Tibial artery (tissue), 4 donors: ENCODE measurements around the gene AADAT.

ENCODE experiments used
- DNase-seq, 2 donors: peaks; one replicate each; pipeline ENCODE4 v3.0.0-alpha.2; 2019
- H3K27ac ChIP-seq, 2 donors: fragments of 200-600 bp; sonication (generic) in 1 of 2; 1 replicate in 1 of 2; 2 replicates in 1 of 2; pipeline ENCODE4 v1.5.1; 2018 to 2019; ENCODE audit warnings: mild to moderate bottlenecking in 1 of 2
- H3K27me3 ChIP-seq, 2 donors: fragments of 200-600 bp; sonication (generic) in 1 of 2; one replicate each; pipeline versions ENCODE4 v1.5.1 to v1.6.0; 2016 to 2019
- H3K36me3 ChIP-seq, 3 donors: fragments of 200-600 bp; sonication (generic) in 2 of 3; one replicate each; pipeline ENCODE4 v1.5.1; 2016 to 2019; ENCODE audit warnings: mild to moderate bottlenecking in 2 of 3
- H3K4me1 ChIP-seq, 4 donors: fragments of 200-600 bp; sonication (generic) in 2 of 4; 1 replicate in 3 of 4; 2 replicates in 1 of 4; pipeline ENCODE4 v1.5.1; 2016 to 2019
- H3K4me3 ChIP-seq, 2 donors: fragments of 200-600 bp; sonication (generic) in 1 of 2; 1 replicate in 1 of 2; 2 replicates in 1 of 2; pipeline ENCODE4 v1.5.1; 2018 to 2019; ENCODE audit warnings: mild to moderate bottlenecking in 2 of 2
- H3K9me3 ChIP-seq, 3 donors: fragments of 200-600 bp; sonication (generic) in 1 of 3; one replicate each; pipeline ENCODE4 v1.5.1; 2016 to 2019
- intact Hi-C: fragments of 100-400 bp; cut with DNase I; formaldehyde crosslinking; loops from one replicate; pipeline ENCODE4 v1.15.0; 2023; ENCODE audit warnings: low total_unique reads
- TF ChIP-seq, protein P1 (sequence below), 2 experiments: fragments of 200-600 bp in 1 of 2; fragments of 450-650 bp in 1 of 2; IDR thresholded peaks; one replicate each; pipeline ENCODE4 v1.5.1; 2017 to 2019; ENCODE audit warnings: antibody characterized with exemption in 2 of 2, mild to moderate bottlenecking in 1 of 2, moderate library complexity in 1 of 2

The AADAT gene

DNA sequence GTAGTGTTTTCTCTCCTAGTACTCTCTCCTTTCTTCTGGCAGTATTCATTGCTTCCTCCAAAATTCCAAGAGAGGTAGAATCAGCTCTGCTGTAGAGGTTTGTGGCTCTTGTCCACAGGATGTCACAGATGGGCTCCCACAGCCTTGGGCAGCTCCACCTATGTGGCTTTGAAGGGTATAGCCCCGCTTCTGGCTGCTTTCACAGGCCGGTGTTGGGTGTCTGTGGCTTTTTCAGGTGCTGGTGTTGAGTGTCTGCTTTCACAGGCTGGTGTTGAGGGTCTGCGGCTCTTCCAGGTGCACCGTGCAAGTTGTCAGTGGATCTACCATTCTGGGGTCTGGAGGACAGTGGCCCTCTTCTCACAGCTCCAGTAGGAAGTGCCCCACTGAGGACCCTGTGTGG lies 7.9 kb upstream of the AADAT start:
- no peak for DNase-seq
- Histone ChIP-seq H3K27me3 (no peaks in the 10 kb centered on the region), H3K4me1 (no peaks in the 10 kb centered on the region), H3K9me3 (no peaks in the 10 kb centered on the region), H3K36me3 (no peaks in the 10 kb centered on the region), H3K4me3 (no peak overlapping the region), H3K27ac (no peak overlapping the region)
- intact Hi-C loops: no loop called here
- TF ChIP-seq, protein P1, sequence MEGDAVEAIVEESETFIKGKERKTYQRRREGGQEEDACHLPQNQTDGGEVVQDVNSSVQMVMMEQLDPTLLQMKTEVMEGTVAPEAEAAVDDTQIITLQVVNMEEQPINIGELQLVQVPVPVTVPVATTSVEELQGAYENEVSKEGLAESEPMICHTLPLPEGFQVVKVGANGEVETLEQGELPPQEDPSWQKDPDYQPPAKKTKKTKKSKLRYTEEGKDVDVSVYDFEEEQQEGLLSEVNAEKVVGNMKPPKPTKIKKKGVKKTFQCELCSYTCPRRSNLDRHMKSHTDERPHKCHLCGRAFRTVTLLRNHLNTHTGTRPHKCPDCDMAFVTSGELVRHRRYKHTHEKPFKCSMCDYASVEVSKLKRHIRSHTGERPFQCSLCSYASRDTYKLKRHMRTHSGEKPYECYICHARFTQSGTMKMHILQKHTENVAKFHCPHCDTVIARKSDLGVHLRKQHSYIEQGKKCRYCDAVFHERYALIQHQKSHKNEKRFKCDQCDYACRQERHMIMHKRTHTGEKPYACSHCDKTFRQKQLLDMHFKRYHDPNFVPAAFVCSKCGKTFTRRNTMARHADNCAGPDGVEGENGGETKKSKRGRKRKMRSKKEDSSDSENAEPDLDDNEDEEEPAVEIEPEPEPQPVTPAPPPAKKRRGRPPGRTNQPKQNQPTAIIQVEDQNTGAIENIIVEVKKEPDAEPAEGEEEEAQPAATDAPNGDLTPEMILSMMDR (IDR thresholded peaks at IDR 0.05): no peak

DNA sequence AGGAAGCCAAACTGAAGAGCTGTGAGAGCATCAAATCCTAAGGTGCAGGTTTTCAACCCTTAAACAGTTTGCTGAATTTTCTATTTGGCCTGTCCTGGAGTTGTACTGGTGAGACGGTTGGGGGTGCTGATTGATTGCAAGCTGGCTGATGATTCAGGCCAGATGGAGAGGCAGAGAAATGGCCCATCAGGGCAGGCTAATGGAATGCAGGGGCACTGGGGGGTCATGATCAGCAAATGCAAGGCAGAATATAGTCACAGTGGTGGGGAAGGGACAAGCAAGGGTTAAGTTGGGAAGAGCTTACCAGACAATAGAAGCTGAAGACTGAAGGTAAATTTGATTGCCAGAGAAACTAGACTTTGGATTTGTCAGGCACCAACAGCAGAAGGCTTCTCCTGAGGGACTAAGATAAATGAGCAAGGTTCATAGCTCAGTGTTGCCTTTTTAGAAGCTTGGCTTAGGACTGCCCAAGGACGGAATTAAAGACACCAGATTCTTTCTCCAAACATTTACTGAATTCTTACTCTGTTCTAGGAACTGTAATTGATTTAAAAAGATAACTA lies 4.3 kb upstream of the AADAT start:
- no peak for DNase-seq
- Histone ChIP-seq H3K27ac (no peak overlapping the region), H3K9me3 (no peaks in the 10 kb centered on the region), H3K4me3 (no peak overlapping the region), H3K36me3 (no peaks in the 10 kb centered on the region), H3K27me3 (no peaks in the 10 kb centered on the region), H3K4me1 (peaks cover 0 to 8% (median 5%) of the 10 kb centered on the region in 4 donors)
- TF ChIP-seq, protein P1 (IDR thresholded peaks at IDR 0.05): no peak
- intact Hi-C loops: no loop called here

GRCh38 chr4:170091069-170091696 lies 1.4 kb upstream of the AADAT start:
- Histone ChIP-seq H3K27ac (no peak overlapping the region), H3K27me3 (no peaks in the 10 kb centered on the region), H3K36me3 (peaks cover 0 to 8% (median 0%) of the 10 kb centered on the region in 3 donors), H3K9me3 (no peaks in the 10 kb centered on the region), H3K4me1 (peaks cover 0 to 14% (median 9%) of the 10 kb centered on the region in 4 donors), H3K4me3 (no peak overlapping the region)
- DNase-seq: peak in 1 of 2 donors; percentile 65
- TF ChIP-seq, protein P1 (IDR thresholded peaks at IDR 0.05): no peak
- intact Hi-C loops: no loop called here

- H3K36me3 ChIP-seq: peaks cover 0 to 12% (median 3%) of the 10 kb centered on the region in 3 donors
- H3K4me1 ChIP-seq: peaks cover 0 to 14% (median 9%) of the 10 kb centered on the region in 4 donors
- H3K27ac ChIP-seq: peak overlapping the region in 1 of 2 donors; percentile 63
- peak overlapping the region; percentile 55 to 68 for H3K4me3 ChIP-seq
- no peaks in the 10 kb centered on the region for H3K27me3 ChIP-seq
- intact Hi-C loops: no loop called here
- TF ChIP-seq, protein P1 (IDR thresholded peaks at IDR 0.05): no peak
- no peaks in the 10 kb centered on the region for H3K9me3 ChIP-seq
- no peak for DNase-seq
Observed at GRCh38 chr4:170090352-170091052, 746 bp upstream of the AADAT start.

DNA sequence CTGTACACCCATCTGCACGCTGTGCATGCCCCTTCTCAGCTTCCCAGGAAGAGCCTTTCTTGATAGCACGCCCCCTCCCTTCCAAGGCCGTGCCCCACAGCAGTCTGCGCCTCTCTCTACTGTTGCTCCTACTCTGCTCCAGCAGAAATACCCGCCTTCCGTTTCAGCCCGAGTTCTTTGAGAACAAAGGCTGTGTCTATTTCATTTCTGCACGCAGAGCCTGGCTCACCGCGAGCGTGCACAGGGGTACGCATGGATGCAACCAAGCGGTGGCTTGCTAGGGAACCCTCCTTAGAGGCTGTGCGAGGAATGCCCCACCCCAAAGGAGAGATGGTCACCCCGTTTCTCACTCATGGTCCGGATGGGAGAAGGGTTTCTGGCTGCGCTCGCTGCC lies 485 bp downstream of the AADAT start:
- no peaks in the 10 kb centered on the region for H3K9me3 ChIP-seq
- DNase-seq: no peak
- peaks cover 0 to 14% (median 9%) of the 10 kb centered on the region in 4 donors for H3K4me1 ChIP-seq
- H3K36me3 ChIP-seq: peaks cover 3 to 18% (median 8%) of the 10 kb centered on the region in 3 donors
- H3K27ac ChIP-seq: peak overlapping the region; percentile 59 to 63
- intact Hi-C loops: no loop called here
- H3K4me3 ChIP-seq: peak overlapping the region; percentile 55 to 68
- no peaks in the 10 kb centered on the region for H3K27me3 ChIP-seq
- TF ChIP-seq, protein P1 (IDR thresholded peaks at IDR 0.05): no peak
